Measurements from ENCODE around the gene CPSF3. TPM values are rescaled to one million over a fixed set of nuclear protein-coding genes. Genes with fewer than 3 reads are reported as not detected.
A peak's percentile ranks its signal among the peaks of the same experiment; 100 is the strongest.

CPSF3 gene
- polyA plus RNA-seq, 1 experiment = 12.5 TPM

DNA sequence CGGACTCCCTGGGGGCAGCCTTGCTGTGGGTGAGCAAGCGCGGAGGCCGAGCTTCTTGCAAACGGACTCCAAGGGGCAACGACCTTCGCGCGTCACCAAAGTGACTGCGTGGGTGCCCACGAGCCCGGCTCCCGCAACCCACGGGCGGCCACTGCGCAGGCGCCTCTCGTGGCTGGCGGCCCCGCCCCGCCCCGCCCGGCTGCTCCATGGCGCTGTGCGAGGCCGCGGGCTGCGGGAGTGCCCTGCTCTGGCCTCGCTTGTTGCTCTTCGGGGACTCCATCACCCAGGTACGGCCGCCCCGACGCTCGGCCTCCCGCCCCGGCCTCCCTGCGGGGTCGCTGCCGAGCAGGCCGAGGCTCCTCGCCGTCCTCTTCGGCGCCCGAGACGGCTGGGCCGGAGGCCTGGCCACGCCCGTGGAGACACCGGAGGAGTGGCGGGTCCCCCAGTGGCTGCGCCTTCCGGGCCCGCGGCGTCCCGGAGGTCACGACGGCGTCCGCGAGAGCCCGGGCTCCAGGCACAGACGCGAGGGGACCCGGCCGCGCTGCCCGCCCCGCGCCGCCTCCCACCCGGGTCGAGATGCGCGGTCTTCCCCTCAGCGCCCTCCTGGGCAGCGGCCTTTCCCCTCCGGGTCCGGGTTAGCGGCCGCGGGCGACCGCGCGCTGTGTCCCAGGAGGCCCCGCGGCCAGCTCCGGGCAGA lies 51.1 kb downstream of the CPSF3 start, which contains the start of gene IAH1:
TSS of gene IAH1 (plus strand) at position 191 of the 697 bp plus-strand sequence. CDS start at position 207, 16 bp downstream.
- POLR2A ChIA-PET = interaction anchor here (0.7 kb wide), 1 partner anchor 84 kb away, joined by 5 read pairs; no protein-coding TSS in a partner anchor
- H3K27me3 ChIP-seq (ENCODE audit: control insufficient read depth, insufficient read depth, low read length) = no peaks in the 10 kb centered on the region
- peaks cover 5% of the 10 kb centered on the region; the same call in 1 of the 2 replicates for H3K36me3 ChIP-seq (ENCODE audit: control insufficient read depth, insufficient read depth, low read length)
- TF ChIP-seq, protein P1, sequence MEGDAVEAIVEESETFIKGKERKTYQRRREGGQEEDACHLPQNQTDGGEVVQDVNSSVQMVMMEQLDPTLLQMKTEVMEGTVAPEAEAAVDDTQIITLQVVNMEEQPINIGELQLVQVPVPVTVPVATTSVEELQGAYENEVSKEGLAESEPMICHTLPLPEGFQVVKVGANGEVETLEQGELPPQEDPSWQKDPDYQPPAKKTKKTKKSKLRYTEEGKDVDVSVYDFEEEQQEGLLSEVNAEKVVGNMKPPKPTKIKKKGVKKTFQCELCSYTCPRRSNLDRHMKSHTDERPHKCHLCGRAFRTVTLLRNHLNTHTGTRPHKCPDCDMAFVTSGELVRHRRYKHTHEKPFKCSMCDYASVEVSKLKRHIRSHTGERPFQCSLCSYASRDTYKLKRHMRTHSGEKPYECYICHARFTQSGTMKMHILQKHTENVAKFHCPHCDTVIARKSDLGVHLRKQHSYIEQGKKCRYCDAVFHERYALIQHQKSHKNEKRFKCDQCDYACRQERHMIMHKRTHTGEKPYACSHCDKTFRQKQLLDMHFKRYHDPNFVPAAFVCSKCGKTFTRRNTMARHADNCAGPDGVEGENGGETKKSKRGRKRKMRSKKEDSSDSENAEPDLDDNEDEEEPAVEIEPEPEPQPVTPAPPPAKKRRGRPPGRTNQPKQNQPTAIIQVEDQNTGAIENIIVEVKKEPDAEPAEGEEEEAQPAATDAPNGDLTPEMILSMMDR (IDR thresholded peaks at IDR 0.05; ENCODE audit: insufficient read depth, low read depth, low read length) = no peak
- H3K4me3 ChIP-seq (ENCODE audit: low read depth, low read length) = peak within 1 kb of the TSS; percentile 67
- DNase-seq (ENCODE audit: low read depth) = no peak
- CTCF ChIA-PET = interaction anchor here (0.8 to 1.3 kb wide), 2 partner anchors 10 to 310 kb away, joined by 3 to 4 read pairs; no protein-coding TSS in a partner anchor

DNA sequence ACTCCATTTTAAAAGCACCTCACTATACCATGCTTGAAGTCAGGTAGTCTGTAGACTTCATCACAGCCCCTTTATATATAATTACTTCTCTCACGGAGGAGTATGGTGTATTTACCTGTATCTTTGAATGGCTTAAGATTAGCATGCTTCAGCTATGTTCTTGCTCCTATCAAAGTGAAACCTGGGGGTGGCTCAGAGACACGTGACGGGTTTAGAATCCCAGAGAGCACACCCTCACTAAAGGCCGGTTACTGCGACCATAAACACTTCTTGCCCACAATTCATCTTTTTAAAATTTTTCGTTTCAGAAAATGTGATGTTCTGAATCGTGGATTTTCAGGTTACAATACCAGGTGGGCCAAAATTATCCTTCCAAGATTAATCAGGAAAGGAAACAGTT lies 54.5 kb downstream of the CPSF3 start:
- Histone ChIP-seq H3K27me3 (ENCODE audit: control insufficient read depth, insufficient read depth, low read length) (no peaks in the 10 kb centered on the region), H3K36me3 (ENCODE audit: control insufficient read depth, insufficient read depth, low read length) (peaks cover 15% of the 10 kb centered on the region), H3K4me3 (ENCODE audit: low read depth, low read length) (no peak overlapping the region)
- TF ChIP-seq, protein P1 (IDR thresholded peaks at IDR 0.05; ENCODE audit: insufficient read depth, low read depth, low read length) = no peak
- ChIA-PET POLR2A (no interaction called here), CTCF (no interaction called here)
- DNase-seq (ENCODE audit: low read depth) = no peak

DNA sequence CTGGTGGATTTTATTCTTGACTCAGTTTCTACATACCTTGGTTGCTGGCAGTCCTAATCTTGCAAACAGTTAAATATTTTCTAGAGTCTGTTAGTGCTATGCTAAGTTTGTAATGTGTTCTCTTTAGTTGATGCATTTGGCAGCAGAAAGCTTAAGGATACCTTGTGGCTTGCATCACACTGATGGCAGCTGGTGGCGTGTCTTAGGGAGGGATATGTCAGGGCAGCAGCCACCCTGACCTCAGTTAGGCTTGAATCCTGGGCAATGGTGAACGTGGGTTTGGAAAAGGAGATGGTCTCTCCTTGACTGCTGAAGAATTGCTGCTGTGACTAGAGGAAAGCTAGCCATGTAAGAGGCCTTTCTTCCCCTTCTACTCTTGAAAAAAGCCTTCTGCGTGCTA lies 55.1 kb downstream of the CPSF3 start:
- H3K27me3 ChIP-seq (ENCODE audit: control insufficient read depth, insufficient read depth, low read length) = no peaks in the 10 kb centered on the region
- peaks cover 16% of the 10 kb centered on the region for H3K36me3 ChIP-seq (ENCODE audit: control insufficient read depth, insufficient read depth, low read length)
- ChIA-PET CTCF (no interaction called here), POLR2A (no interaction called here)
- TF ChIP-seq, protein P1 (IDR thresholded peaks at IDR 0.05; ENCODE audit: insufficient read depth, low read depth, low read length) = no peak
- no peak overlapping the region for H3K4me3 ChIP-seq (ENCODE audit: low read depth, low read length)
- no peak for DNase-seq (ENCODE audit: low read depth)

DNA sequence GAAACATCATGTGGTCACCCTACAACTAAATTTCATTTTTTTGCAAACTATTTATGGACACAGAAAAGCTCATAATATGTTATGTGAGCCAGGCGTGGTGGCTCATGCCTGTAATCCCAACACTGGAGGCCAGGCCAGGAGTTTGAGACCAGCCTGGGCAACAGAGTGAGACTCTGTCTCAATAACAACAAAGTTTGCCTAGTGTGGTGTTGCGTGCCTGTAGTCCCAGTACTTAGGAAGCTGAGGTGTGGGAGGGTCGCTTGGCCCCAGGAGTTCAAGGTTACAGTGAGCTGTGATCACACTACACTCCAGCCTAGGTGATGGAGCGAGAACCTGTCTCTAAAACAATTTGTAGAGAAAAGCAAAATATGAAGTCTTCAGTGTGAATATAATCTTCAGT lies 56.7 kb downstream of the CPSF3 start:
- Histone ChIP-seq H3K36me3 (ENCODE audit: control insufficient read depth, insufficient read depth, low read length) (peaks cover 28% of the 10 kb centered on the region), H3K4me3 (ENCODE audit: low read depth, low read length) (no peak overlapping the region), H3K27me3 (ENCODE audit: control insufficient read depth, insufficient read depth, low read length) (no peaks in the 10 kb centered on the region)
- TF ChIP-seq, protein P1 (IDR thresholded peaks at IDR 0.05; ENCODE audit: insufficient read depth, low read depth, low read length) = no peak
- POLR2A ChIA-PET = no interaction called here
- no peak for DNase-seq (ENCODE audit: low read depth)
- CTCF ChIA-PET = no interaction called here

DNA sequence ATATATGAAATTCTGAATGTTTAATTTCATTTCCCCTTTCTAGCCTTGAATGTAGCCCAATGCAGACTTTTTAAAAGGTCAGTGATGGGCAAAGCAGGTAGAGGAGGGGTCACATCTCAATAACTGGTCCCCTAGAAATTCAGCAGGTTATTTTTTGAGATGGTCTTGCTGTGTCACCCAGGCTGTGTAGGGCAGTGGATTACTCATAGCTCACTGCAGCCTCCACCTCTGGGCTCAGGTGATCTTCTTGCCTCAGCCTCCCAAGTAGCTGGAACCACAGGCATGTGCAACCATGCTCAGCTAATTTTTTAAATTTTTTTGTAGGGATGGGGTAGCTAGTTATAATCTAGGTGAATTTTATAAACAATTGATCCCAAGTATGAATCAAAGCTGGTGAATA lies 59.7 kb downstream of the CPSF3 start:
- Histone ChIP-seq H3K27me3 (ENCODE audit: control insufficient read depth, insufficient read depth, low read length) (no peaks in the 10 kb centered on the region), H3K4me3 (ENCODE audit: low read depth, low read length) (no peak overlapping the region), H3K36me3 (ENCODE audit: control insufficient read depth, insufficient read depth, low read length) (peaks cover 36% of the 10 kb centered on the region)
- POLR2A ChIA-PET = interaction anchor here (0.6 kb wide), 1 partner anchor 147 kb away, joined by 5 read pairs; no protein-coding TSS in a partner anchor
- no peak for DNase-seq (ENCODE audit: low read depth)
- CTCF ChIA-PET = no interaction called here
- TF ChIP-seq, protein P1 (IDR thresholded peaks at IDR 0.05; ENCODE audit: insufficient read depth, low read depth, low read length) = no peak
